ENCODE results near the gene RASA4. TPM values are rescaled to one million over a fixed set of nuclear protein-coding genes. Genes with fewer than 3 reads are reported as not detected.
"Not testable (repeated sequence)": the region's sequence is repeated elsewhere in the genome, so short reads cannot be mapped to it uniquely, and the experiment has no call there.

RASA4 gene
- polyA plus RNA-seq, 1 donor from 2014 or later, result 20.1 TPM

DNA sequence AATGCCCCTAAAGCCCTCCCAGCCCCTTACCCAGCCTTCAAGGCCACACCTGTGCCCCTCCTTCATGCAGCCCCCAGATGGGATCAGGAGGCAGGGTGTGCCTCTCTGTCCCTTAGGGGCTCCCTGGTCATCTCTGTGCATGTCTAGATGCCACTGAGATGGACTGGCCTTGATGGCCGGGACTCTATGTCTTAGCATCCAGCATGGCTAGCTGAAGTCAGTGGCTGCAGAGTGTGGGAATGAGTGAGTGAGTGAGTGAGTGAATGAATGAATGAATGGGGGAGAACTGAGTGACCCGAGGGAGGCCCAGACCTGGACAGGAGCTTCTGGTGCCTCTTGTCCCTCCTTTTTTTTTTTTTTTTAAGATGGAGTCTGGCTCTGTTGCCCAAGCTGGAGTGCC, 84.4 kb downstream of the RASA4 start:
- H3K27me3 Mint-ChIP-seq, H3K4me1 Mint-ChIP-seq, H3K36me3 Mint-ChIP-seq, H3K9me3 Mint-ChIP-seq, H3K4me3 Mint-ChIP-seq, H3K27ac Mint-ChIP-seq: not testable (repeated sequence)

DNA sequence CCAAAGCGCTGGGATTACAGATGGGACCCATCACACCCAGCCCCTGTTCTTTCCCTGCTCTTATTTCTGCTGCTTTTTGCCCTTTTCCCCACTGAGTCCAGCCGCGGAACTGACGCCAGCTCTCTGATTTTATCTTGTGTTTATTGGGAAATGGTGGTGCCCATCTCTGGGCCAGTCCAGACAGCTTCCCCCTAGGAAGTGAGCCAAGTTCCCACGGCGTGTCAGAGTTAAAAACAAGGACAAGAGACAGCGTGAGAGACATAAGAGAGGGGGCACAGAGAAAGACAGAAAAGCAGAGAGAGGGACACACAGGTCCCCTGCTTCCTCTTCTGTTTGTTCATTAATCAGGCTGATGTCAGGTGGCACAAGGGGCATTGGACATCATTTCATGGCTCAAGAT, 85.0 kb downstream of the RASA4 start:
- H3K9me3 Mint-ChIP-seq, H3K4me1 Mint-ChIP-seq, H3K27me3 Mint-ChIP-seq, H3K27ac Mint-ChIP-seq, H3K36me3 Mint-ChIP-seq, H3K4me3 Mint-ChIP-seq: not testable (repeated sequence)

DNA sequence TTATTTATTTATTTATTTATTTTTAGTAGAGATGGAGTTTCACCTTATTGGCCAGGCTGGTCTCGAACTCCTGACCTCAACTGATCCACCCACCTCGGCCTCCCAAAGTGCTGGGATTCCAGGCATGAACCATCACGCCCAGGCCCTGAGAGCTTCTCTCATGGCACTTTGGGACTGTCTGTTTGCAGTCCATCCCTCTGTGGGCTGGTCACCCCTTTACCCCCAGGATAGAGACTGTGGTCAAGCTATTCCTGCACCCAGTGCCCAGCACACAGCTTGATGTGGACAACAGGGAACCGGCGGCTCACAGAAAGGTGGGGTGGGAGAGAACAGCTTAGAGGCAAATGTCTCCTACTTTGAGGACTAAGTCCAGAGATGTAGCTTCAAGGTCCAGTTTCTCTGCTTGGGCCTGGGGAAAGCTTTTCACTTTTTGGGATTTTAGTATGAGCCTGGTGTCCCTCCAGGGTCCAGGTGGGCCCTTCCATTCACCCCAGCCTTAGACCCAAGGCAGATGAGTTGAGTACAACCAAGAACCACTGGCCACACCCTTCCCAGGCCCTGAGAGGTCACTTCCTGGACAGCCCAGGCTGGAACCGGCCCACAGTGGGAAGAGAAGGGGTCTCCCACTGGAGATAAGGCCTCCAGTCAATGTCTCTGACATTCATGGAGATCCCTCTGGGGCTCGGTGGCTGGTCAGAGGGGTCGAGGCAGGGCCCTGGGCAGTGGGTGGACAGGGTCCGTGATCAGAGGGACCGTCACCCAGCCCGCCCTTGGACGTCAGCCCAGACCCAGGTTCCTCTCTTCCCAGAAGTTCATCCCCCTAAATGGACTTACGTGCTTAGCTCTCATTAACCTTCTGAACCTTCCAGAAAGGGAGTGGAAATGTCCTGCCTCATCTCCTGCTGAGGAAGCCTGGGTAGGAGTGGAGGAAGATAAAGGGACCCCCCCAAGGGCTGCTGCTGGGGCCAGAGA, 88.4 kb downstream of the RASA4 start:
- H3K4me1 Mint-ChIP-seq, H3K27ac Mint-ChIP-seq, H3K27me3 Mint-ChIP-seq, H3K9me3 Mint-ChIP-seq, H3K4me3 Mint-ChIP-seq, H3K36me3 Mint-ChIP-seq: not testable (repeated sequence)

DNA sequence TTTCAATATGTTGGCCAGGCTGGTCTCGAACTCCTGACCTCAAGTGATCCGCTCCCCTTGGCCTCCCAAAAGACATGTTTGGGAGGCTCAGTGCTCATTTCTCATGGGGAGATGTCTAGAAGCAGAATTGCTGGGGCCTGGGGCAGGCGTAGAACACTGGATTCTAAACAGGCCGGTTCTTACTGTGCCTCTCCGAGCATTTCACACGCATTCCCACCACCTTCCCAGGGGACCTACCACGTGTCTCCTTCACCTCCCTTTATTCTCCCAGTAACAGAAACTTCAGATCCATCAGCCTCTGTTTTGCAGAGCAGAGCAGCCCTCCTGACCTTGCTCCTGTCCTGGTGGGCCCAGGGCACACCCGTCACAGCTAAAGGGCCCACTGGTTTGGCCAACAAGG, 89.4 kb downstream of the RASA4 start:
- not testable (repeated sequence) for H3K27me3 Mint-ChIP-seq, H3K4me1 Mint-ChIP-seq, H3K4me3 Mint-ChIP-seq, H3K36me3 Mint-ChIP-seq, H3K9me3 Mint-ChIP-seq, H3K27ac Mint-ChIP-seq

DNA sequence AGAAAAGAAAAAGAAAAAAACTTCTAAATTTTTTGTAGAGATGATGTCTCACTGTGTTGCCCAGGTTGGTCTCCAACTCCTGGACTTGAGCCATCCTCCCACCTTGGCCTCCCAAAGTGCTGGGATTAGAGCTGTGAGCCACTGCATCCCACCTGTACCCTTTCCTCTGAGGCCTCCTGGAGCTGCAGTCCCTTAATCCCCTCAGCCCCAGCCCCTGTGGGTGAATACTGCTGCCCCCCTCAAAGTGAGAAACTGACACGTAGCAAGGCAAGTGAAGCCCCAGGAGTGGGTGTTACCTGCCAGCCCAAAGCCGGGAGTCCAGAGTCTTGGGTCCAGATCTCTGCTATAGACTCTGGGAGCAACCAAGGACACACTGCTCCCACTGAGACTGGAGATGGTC, 91.8 kb downstream of the RASA4 start:
- not testable (repeated sequence) for H3K4me1 Mint-ChIP-seq, H3K36me3 Mint-ChIP-seq, H3K9me3 Mint-ChIP-seq, H3K27me3 Mint-ChIP-seq, H3K27ac Mint-ChIP-seq, H3K4me3 Mint-ChIP-seq

Other genes starting within 250 kb of the RASA4 start
- 35.1 TPM for gene PRKRIP1, start 220.4 kb downstream of the RASA4 start, polyA plus RNA-seq
- gene ORAI2, start 183.2 kb downstream of the RASA4 start, polyA plus RNA-seq, result 290 TPM
- 18.1 TPM for gene ALKBH4, start 151.9 kb downstream of the RASA4 start, polyA plus RNA-seq
- gene LRWD1, start 151.8 kb downstream of the RASA4 start, polyA plus RNA-seq, result 13.4 TPM
- 111 TPM for gene POLR2J, start 137.8 kb downstream of the RASA4 start, polyA plus RNA-seq
- 7.4 TPM for gene RASA4B, start 99.0 kb downstream of the RASA4 start, polyA plus RNA-seq
- gene UPK3BL2, start 73.1 kb downstream of the RASA4 start, polyA plus RNA-seq, result 3.9 TPM
- gene SPDYE2, start 65.5 kb downstream of the RASA4 start, polyA plus RNA-seq, result 1.2 TPM
- gene POLR2J3, start 44.2 kb downstream of the RASA4 start, polyA plus RNA-seq, result 44.1 TPM
- gene UPK3BL1, start 26.0 kb upstream of the RASA4 start, polyA plus RNA-seq, result 32.3 TPM
- not detected for gene SPDYE2B, start 33.6 kb upstream of the RASA4 start, polyA plus RNA-seq
- gene POLR2J2, start 54.9 kb upstream of the RASA4 start, polyA plus RNA-seq, result 3.3 TPM
- gene FAM185A, start 132.2 kb upstream of the RASA4 start, polyA plus RNA-seq, result 3.1 TPM

All from IgD-negative memory B cell (primary cell).